Neural cell (in vitro differentiated cells): ENCODE measurements around the gene PCDHGA11. TPM values are rescaled to one million over a fixed set of nuclear protein-coding genes. Genes with fewer than 3 reads are reported as not detected.

Experiments used
- H2AFZ ChIP-seq: fragments of 200-600, 300-800 bp; sonication (generic), shearing (Covaris generic); 2 replicates; pipeline ENCODE4 v1.6.0; 2014; ENCODE audit warnings: low read depth, mild to moderate bottlenecking, antibody characterized with exemption, low read length, moderate library complexity
- H3F3A ChIP-seq: fragments of 200-600 bp; shearing (Covaris generic); 2 replicates; pipeline ENCODE4 v1.6.1; 2016; ENCODE audit warnings: mild to moderate bottlenecking, moderate library complexity, mixed read lengths, antibody characterized with exemption, low read length; ENCODE audit not compliant: insufficient read depth, poor library complexity, severe bottlenecking
- H3K27ac ChIP-seq: fragments of 200-600, 300-800 bp; sonication (generic), shearing (Covaris generic); 2 replicates; pipeline ENCODE4 v1.5.1; 2014; ENCODE audit warnings: mild to moderate bottlenecking, low read length, moderate library complexity
- H3K27me3 ChIP-seq: fragments of 300-800, 200-600 bp; sonication (generic), shearing (Covaris generic); 2 replicates; pipeline ENCODE4 v1.6.0; 2014; ENCODE audit warnings: mild to moderate bottlenecking, low read depth, low read length, moderate library complexity; ENCODE audit not compliant: insufficient read depth
- H3K36me3 ChIP-seq: fragments of 300-800, 200-600 bp; sonication (generic), shearing (Covaris generic); 2 replicates; pipeline ENCODE4 v1.5.1; 2014; ENCODE audit warnings: mild to moderate bottlenecking, antibody characterized with exemption, low read length, moderate library complexity; ENCODE audit not compliant: insufficient read depth
- H3K4me2 ChIP-seq: fragments of 300-800, 200-600 bp; sonication (generic), shearing (Covaris generic); 2 replicates; pipeline ENCODE4 v1.6.0; 2014; ENCODE audit warnings: mild to moderate bottlenecking, low read length
- H3K4me3 ChIP-seq: fragments of 300-800, 200-600 bp; sonication (generic), shearing (Covaris generic); 2 replicates; pipeline ENCODE4 v1.5.1; 2014; ENCODE audit warnings: mild to moderate bottlenecking, low read length, moderate library complexity
- H3K79me2 ChIP-seq: fragments of 200-600 bp; shearing (Covaris generic); replicated peaks from 2 replicates; pipeline ENCODE4 v1.6.0; 2014; ENCODE audit warnings: mild to moderate bottlenecking, low read length, moderate library complexity; ENCODE audit not compliant: insufficient read depth
- H3K9ac ChIP-seq: fragments of 300-800, 200-600 bp; sonication (generic), shearing (Covaris generic); 2 replicates; pipeline ENCODE4 v1.6.1; 2016; ENCODE audit warnings: mild to moderate bottlenecking, low read length, mixed read lengths
- H3K9me2 ChIP-seq: fragments of 200-600 bp; shearing (Covaris generic); 2 replicates; pipeline ENCODE4 v1.6.1; 2016; ENCODE audit warnings: mild to moderate bottlenecking, low read length, mixed read lengths; ENCODE audit not compliant: insufficient read depth
- H3K9me3 ChIP-seq: fragments of 200-600, 300-800 bp; sonication (generic), shearing (Covaris generic); 2 replicates; pipeline ENCODE4 v1.6.1; 2016; ENCODE audit warnings: mild to moderate bottlenecking, mixed run types, low read length, moderate library complexity, mixed read lengths
- H4K20me1 ChIP-seq: fragments of 200-600 bp; shearing (Covaris generic); 2 replicates; pipeline ENCODE4 v1.6.1; 2016; ENCODE audit warnings: mild to moderate bottlenecking, mixed run types; ENCODE audit not compliant: insufficient read depth
- EP300 ChIP-seq: fragments of 450-650 bp; conservative IDR thresholded peaks from 2 replicates; pipeline ENCODE4 v1.6.1; 2014; ENCODE audit warnings: antibody characterized with exemption, mild to moderate bottlenecking, moderate library complexity; ENCODE audit not compliant: poor library complexity, severe bottlenecking
- EZH2 ChIP-seq: fragments of 200-600, 300-800 bp; shearing (Covaris generic), sonication (generic); IDR thresholded peaks from 2 replicates; pipeline ENCODE4 v1.6.1; 2014; ENCODE audit warnings: antibody characterized with exemption, low read length, borderline replicate concordance, mild to moderate bottlenecking; ENCODE audit not compliant: insufficient read depth, poor library complexity, severe bottlenecking
- MXI1 ChIP-seq: fragments of 450-650 bp; conservative IDR thresholded peaks from 2 replicates; pipeline ENCODE4 v1.6.1; 2014; ENCODE audit warnings: antibody characterized with exemption, mild to moderate bottlenecking; ENCODE audit not compliant: poor library complexity, severe bottlenecking
- POLR2AphosphoS5 ChIP-seq: IDR thresholded peaks from 2 replicates; pipeline ENCODE4 v1.6.1; 2012
- RAD21 ChIP-seq: fragments of 450-650 bp; conservative IDR thresholded peaks from 2 replicates; pipeline ENCODE4 v1.6.1; 2014; ENCODE audit warnings: antibody characterized with exemption, mild to moderate bottlenecking, moderate library complexity
- SMC3 ChIP-seq: fragments of 450-650 bp; conservative IDR thresholded peaks from 2 replicates; pipeline ENCODE4 v1.6.1; 2014; ENCODE audit warnings: antibody characterized with exemption, mild to moderate bottlenecking, moderate library complexity; ENCODE audit not compliant: poor library complexity
- TAF1 ChIP-seq: IDR thresholded peaks from 2 replicates; pipeline ENCODE4 v1.6.1; 2012; ENCODE audit warnings: low read depth
- polyA plus RNA-seq: library from polyadenylated mRNA; depleted of rRNA; stranded (reverse); fragments of >200 nt; gene quantifications from 2 replicates; pipeline ENCODE4 v1.2.3, GENCODE V29; 2014
- TF ChIP-seq, protein P1 (sequence below): fragments of 450-650 bp; IDR thresholded peaks from 2 replicates; pipeline ENCODE4 v1.5.1; 2014; ENCODE audit warnings: antibody characterized with exemption, mild to moderate bottlenecking, moderate library complexity; ENCODE audit not compliant: poor library complexity, severe bottlenecking
- TF ChIP-seq, protein P2 (sequence below): IDR thresholded peaks from 2 replicates; pipeline ENCODE4 v1.6.1; 2012; ENCODE audit warnings: borderline replicate concordance

Gene PCDHGA11
- polyA plus RNA-seq, 1 donor from 2014 or later = 0.32 TPM

GRCh38 chr5:141383345-141383744 lies 37.5 kb upstream of the PCDHGA11 start:
- no peak overlapping the region for H3K4me3 ChIP-seq
- no peak overlapping the region for H3K9ac ChIP-seq
- H3K9me2 ChIP-seq = no peaks in the 10 kb centered on the region
- no peaks in the 10 kb centered on the region for H4K20me1 ChIP-seq
- H3K9me3 ChIP-seq = peaks cover 22% of the 10 kb centered on the region
- no peak for TF ChIP-seq MXI1
- TF ChIP-seq, protein P1, sequence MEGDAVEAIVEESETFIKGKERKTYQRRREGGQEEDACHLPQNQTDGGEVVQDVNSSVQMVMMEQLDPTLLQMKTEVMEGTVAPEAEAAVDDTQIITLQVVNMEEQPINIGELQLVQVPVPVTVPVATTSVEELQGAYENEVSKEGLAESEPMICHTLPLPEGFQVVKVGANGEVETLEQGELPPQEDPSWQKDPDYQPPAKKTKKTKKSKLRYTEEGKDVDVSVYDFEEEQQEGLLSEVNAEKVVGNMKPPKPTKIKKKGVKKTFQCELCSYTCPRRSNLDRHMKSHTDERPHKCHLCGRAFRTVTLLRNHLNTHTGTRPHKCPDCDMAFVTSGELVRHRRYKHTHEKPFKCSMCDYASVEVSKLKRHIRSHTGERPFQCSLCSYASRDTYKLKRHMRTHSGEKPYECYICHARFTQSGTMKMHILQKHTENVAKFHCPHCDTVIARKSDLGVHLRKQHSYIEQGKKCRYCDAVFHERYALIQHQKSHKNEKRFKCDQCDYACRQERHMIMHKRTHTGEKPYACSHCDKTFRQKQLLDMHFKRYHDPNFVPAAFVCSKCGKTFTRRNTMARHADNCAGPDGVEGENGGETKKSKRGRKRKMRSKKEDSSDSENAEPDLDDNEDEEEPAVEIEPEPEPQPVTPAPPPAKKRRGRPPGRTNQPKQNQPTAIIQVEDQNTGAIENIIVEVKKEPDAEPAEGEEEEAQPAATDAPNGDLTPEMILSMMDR = no peak
- TF ChIP-seq EP300 = no peak
- TF ChIP-seq, protein P2, sequence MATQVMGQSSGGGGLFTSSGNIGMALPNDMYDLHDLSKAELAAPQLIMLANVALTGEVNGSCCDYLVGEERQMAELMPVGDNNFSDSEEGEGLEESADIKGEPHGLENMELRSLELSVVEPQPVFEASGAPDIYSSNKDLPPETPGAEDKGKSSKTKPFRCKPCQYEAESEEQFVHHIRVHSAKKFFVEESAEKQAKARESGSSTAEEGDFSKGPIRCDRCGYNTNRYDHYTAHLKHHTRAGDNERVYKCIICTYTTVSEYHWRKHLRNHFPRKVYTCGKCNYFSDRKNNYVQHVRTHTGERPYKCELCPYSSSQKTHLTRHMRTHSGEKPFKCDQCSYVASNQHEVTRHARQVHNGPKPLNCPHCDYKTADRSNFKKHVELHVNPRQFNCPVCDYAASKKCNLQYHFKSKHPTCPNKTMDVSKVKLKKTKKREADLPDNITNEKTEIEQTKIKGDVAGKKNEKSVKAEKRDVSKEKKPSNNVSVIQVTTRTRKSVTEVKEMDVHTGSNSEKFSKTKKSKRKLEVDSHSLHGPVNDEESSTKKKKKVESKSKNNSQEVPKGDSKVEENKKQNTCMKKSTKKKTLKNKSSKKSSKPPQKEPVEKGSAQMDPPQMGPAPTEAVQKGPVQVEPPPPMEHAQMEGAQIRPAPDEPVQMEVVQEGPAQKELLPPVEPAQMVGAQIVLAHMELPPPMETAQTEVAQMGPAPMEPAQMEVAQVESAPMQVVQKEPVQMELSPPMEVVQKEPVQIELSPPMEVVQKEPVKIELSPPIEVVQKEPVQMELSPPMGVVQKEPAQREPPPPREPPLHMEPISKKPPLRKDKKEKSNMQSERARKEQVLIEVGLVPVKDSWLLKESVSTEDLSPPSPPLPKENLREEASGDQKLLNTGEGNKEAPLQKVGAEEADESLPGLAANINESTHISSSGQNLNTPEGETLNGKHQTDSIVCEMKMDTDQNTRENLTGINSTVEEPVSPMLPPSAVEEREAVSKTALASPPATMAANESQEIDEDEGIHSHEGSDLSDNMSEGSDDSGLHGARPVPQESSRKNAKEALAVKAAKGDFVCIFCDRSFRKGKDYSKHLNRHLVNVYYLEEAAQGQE = no peak
- TF ChIP-seq POLR2AphosphoS5 = no peak
- no peak for TF ChIP-seq TAF1
- TF ChIP-seq SMC3 = no peak
- no peak for TF ChIP-seq EZH2
- no peak for TF ChIP-seq RAD21
- H3K27me3 ChIP-seq = no peaks in the 10 kb centered on the region
- H3F3A ChIP-seq = no peaks in the 10 kb centered on the region
- no peaks in the 10 kb centered on the region for H3K79me2 ChIP-seq
- no peaks in the 10 kb centered on the region for H3K36me3 ChIP-seq
- H2AFZ ChIP-seq = no peak overlapping the region
- H3K27ac ChIP-seq = no peak overlapping the region
- no peak overlapping the region for H3K4me2 ChIP-seq

DNA sequence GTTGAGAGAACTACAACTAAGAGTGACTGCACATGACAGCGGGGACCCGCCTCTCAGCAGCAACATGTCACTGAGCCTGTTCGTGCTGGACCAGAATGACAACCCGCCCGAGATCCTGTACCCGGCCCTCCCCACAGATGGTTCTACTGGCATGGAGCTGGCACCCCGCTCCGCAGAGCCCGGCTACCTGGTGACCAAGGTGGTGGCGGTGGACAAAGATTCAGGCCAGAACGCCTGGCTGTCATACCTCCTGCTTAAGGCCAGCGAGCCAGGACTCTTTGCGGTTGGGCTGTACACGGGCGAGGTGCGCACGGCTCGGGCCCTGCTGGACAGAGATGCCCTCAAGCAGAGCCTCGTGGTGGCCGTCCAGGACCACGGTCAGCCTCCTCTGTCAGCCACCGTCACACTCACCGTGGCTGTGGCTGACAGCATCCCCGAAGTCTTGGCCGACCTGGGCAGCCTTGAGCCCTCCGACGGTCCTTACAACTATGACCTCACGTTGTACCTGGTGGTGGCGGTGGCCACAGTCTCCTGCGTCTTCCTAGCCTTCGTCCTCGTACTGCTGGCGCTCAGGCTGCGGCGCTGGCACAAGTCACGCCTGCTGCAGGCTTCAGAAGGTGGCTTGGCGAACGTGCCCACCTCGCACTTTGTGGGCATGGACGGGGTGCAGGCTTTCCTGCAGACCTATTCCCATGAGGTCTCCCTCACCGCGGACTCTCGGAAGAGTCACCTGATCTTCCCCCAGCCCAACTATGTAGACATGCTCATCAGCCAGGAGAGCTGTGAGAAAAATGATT lies 36.2 kb upstream of the PCDHGA11 start:
- H3K9ac ChIP-seq = no peak overlapping the region
- H3F3A ChIP-seq = no peaks in the 10 kb centered on the region
- no peaks in the 10 kb centered on the region for H3K79me2 ChIP-seq
- no peak for TF ChIP-seq RAD21
- no peak for TF ChIP-seq EZH2
- TF ChIP-seq EP300 = no peak
- TF ChIP-seq, protein P1 = no peak
- no peak for TF ChIP-seq MXI1
- TF ChIP-seq, protein P2 = no peak
- TF ChIP-seq SMC3 = no peak
- TF ChIP-seq POLR2AphosphoS5 = no peak
- TF ChIP-seq TAF1 = no peak
- no peak overlapping the region for H2AFZ ChIP-seq
- H3K4me2 ChIP-seq = no peak overlapping the region
- H3K27ac ChIP-seq = no peak overlapping the region
- H3K4me3 ChIP-seq = no peak overlapping the region
- H3K36me3 ChIP-seq = no peaks in the 10 kb centered on the region
- H3K27me3 ChIP-seq = no peaks in the 10 kb centered on the region
- H3K9me2 ChIP-seq = no peaks in the 10 kb centered on the region
- H3K9me3 ChIP-seq = peaks cover 31% of the 10 kb centered on the region
- H4K20me1 ChIP-seq = no peaks in the 10 kb centered on the region
